Kidney glomerular epithelial cell (primary cell): ENCODE results near the gene SLX4IP.

Experiments used
- DNase-seq: peaks from one replicate; lab custom pipeline; 2025; lab: John Stamatoyannopoulos, UW

SLX4IP gene

DNA sequence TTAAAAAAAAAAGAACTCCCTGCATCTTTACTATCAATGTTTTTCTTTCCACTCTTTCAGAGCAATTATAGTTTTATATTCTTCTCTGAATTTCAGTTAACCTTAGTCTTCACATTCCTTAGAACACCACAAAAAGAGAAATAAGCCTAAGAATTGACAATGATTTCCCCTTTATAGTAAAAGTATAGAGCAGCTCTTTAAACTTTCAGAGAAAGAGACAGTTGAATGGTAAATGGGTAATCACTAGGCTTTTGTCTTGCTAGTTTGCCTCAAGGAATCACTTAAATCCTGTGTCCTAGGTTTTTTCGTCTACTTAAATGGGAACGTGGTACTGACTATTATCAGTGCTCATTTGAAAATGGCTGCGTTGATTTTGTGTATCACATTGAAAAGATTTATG, 31.8 kb downstream of the SLX4IP start:
- no peak for DNase-seq

DNA sequence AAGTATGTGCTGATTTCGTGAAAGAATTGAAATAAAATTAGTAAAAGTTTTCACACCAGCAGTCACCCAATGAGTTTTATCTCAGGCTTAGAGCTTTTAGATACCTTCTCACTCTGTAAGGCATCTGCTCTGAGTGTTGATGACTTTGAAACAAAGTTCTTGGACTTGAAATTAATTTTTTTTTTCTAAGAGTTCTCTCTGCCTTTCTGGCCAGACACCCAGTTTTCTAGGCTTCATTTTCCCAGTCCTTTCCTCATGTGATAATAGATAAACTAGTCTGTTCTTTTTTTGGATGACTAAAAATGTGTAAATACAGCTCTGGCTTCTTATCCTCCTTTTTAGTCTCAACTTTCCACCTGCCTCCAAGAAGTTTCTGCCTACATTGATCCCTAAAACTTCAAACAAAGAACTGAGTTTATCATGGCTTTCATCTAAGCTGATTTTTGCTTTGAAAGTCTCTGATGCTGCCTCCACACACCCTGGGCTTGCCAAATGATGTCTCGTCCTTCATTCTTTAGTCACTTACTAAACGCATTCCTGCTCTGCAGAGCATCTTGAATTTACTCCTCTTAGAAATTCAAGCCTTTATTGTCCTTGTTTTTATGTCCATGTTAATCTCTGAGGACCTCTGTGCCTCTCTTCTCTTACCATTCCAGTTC, 32.7 kb downstream of the SLX4IP start:
- no peak for DNase-seq

DNA sequence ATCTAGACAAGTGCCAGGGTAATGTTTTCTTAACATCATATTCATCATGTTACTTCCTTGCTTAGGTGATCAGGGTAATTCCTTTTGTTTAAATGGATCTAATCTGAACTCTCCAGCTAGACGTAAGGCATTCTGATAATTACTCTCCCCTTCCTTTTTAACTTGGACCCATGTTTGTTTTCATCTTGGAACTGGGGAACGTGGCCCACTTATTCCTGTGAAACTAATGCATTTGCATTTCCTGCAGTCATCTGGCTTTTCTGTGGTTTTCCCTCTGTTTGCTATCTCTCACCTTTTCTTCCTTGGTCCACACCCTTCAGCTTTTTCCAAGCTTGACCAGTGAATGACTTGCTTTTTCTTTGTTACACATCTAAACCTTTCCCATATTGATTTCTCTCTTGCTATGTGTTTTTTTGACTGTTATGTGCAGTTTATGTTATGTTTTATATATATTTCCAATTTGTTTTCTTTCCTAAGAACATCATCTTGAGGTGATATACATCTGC, 33.3 kb downstream of the SLX4IP start:
- no peak for DNase-seq

DNA sequence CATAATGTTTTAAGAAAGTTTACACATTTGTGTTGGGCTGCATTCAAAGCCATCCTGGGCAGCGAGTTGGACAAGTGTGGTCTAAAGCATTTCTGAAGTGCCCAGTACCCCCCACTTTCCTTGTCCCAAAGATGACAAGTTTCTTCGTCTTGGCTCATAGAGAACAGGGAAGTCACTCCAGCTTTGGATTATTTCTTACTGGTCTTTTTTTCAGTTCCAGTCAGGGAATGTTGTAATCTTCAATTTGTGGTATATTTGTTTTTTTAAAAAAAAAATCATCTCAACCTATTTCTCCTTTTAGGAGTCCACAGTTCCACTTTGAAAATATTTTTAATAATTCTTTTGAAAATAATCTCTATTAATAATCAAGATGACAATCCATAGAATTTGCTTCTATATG, 34.0 kb downstream of the SLX4IP start:
- no peak for DNase-seq

DNA sequence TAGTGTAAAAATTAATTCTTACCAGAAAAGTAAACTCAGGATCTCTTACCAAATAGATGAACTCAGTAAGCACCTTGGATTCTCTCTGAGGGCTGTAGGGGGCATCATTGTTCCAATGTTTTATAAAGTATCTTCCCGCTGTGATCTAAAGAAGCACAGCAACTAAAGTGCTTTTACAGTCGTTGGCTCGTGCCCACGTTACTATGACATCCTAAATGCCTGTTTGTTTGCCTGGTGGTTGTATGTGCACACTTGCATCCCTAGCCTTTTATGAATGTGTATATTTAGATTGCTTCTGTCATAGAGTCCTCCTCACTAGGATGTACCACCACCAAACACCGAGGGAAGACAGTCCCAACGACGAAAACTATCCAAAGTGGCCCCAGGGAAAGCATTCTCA, 34.5 kb downstream of the SLX4IP start:
- DNase-seq, result peak; percentile 55

DNA sequence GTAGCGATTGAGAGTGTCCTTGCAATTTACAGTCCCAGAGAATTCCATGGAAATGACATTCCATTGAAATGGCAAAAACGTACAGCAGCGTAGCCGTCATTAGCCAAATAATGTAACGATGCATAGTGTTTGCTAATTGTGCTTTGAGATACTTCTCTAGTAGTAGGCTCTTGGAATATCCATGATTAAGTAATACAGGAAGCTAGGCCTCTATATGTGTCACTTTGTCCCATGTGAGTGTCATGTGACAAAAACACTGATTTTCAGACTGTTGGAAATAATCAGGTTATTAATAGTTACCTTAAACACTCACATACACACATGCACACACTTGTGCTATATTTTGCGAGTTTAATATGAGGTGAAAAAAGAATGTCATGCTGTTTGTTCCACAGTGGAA, 35.2 kb downstream of the SLX4IP start:
- no peak for DNase-seq

DNA sequence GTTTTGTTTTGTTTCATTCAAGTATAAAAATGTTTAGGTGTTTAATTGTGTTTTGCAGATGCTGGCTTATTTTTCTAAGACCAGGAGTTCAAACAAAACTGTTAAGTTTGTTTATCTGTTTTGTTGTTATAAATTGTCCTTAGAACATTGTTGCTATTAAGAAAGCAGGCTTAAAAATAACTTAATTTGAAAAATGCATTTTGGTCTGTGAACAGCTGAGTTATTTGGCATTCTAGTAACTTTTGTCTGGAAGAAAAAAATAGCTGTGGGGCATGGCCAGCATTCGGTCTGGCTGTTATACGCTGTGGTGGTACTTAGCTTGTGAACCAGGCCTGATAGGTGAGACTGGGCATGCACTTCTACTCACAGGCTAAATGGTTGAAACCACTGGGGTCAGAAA, 37.8 kb downstream of the SLX4IP start:
- no peak for DNase-seq

DNA sequence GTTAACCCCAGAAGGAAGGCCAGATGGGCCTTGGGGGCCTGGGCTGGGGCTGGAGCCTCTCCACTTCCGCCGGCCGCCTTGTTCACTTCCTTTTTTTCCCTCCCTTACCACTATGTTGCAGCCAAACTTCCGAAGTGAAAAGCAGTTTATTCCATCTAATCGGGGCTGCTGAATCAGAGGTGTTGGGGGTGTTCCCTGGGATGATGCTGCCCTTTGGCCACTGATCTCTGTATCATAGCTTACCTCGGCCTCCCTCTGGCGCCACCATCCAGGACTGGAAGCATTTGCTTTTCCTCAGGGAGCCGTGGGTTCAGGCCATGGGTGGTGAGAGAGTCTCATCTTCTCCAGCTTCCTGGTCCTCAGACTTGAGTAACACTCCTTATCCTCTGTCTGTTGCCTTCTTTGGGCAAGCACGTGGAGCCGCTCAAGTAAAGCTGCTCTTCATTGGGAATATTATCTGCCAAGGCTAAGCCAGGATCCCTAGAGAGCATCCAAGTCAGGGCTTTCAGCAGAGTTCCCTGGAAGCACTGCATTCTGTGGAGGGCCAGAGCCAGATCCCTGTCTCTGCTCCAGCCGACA, 39.6 kb downstream of the SLX4IP start:
- no peak for DNase-seq

DNA sequence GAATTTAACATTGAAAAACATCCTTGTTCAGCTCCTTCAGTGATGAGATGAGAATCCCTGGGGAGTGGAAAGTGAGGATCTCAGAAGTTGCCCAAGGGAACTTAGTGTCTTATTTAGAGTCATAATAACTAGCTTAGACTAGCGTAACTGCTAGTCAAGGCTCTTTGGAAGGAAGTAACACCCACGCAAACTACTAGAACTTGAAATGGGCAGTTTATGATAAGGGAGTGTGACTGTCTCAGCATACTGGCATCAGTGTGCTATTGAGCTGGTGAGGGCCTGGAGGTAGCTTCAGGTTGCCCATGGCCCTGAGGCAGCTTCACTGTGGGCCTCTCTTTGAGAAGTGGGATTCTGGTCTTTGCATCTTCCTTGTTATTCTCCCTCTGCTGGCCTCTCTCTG, 40.1 kb downstream of the SLX4IP start:
- DNase-seq, result no peak

DNA sequence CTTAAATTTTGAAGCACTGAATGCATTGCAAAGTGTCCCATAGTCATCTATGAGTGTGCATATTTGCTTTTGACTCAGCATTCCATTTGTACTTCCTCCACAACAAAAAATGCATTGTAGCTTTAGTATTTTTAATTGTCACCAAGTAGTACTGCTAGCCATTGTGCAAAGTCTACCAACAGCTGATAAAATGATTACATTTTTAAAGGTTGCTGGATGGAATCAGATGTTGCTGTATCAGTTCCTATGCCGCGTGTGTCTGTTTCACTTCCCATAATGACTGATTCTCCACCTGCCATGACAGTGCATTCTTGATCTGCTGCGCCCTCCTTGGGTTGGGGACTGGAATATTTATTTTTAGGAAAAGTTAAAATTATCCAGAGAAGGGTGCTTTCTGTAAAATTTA, 41.2 kb downstream of the SLX4IP start:
- DNase-seq, result no peak

DNA sequence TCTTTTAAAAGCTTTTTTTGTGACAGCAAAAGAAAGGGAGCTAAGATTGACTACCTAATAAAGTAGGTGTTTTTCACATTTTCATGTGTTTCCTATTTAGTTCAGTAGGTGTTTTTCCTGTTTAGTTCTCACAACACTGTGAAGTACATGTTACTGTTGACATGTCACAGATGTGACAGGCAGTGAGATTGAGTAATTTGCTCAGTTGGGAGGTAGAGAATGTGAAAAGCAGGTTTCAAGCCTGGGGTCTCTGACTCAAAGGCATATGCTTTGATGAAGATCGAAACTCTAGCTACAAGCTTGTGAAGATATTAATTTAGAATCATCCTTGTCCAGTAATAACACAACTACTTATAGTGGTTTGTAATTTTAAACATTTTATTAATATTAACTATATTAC, 43.1 kb downstream of the SLX4IP start:
- DNase-seq, result no peak

DNA sequence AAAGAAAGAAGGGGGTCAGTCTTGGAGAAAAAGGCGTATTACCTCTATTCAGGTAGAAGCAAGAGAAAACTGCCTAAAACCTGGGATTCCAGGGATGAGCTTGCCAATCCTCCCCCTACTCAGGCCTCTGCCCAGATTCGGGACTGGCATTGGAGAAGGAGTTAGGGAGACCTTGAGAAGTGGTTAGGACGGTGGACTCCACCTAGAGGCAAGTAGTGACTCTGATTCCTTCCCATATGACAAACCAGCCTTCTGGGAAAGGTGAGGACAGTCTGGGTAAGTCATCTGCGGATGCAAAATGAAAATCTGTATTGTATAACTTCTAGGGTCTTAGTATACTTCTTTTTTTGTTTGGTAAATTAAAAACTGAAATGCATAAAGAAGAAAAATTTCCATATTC, 43.8 kb downstream of the SLX4IP start:
- DNase-seq, result no peak

DNA sequence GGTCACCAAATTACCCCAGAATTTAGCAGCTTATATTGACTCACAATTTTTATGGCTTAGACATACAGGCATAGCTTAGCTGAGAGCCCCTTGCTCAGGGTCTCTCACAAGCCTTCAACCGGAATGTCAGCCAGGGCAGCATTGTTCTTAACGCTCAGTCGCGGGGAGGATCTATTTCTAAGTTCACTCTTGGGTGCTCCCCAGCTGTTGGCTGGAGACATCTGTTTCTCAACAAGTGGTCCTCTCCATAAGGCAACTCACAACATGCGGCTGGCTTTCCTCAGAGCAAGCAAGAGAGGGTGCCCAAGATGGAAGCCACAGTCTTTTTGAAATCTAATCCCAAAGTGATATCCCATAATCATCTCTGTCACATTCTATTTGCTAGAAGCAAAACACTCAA, 46.6 kb downstream of the SLX4IP start:
- DNase-seq, result no peak

DNA sequence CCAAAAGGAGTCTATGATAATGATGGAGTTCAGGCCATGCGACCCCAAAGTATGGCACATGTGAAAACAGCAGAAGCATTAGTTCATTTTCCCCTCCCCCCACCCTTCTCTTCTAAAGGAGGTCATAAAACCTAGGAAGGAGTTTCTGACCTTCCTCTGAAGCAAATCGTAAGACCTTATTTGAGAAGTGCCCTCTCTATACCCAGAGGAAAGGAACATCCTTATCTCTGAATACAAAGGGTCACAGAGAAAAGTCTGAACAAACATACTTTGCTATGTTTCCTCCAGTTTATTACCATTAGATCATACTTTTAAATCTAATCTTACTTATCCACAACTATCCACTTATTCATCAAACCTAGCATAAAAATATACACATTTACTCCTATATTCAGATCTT, 48.6 kb downstream of the SLX4IP start:
- no peak for DNase-seq

DNA sequence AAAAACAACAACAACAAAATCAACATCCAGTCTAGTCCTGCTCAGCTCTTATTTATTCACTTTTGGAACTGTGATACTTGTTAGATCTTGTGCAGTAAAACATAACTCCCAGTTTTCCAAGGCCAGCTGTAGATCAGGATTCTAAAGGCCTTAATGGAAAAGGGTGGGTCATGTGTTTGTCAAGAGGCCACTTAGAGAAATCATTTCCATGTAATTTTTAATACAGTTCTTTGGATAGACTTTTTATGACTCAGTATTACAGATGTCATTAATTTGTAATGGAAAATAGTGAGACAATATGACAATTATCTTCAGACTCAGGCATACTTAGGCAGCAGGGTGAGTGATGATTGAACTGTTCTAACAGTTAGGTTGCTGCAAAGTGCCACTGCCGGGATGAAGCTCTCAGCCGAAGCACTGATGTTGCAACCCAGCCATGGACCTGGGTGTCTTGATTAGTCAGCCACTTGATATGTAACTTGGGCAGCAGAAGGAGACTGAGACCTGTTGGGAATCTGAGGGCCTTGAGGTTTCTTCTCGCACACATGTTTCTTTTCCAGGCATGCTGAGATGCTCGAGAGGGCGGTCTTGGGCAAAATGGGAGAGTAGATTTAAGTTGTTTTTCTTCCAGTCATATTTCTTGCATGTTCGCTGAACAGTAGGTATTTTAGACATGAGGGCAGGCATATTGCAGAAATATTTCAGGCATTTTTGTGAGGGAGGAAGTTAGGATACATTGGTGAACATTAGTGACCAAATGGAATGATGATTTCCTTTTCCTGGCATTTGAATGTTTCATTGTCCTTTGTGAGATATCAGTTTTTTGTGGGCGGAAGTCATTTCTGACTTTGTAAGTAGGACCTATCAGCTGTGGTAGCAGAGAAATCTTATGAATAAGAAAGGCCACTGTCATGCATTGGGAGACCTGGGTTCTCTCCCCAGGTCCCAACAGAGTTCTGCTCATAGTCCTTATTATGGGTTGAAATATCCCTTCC, 52.3 kb downstream of the SLX4IP start:
- peak; percentile 46 for DNase-seq

DNA sequence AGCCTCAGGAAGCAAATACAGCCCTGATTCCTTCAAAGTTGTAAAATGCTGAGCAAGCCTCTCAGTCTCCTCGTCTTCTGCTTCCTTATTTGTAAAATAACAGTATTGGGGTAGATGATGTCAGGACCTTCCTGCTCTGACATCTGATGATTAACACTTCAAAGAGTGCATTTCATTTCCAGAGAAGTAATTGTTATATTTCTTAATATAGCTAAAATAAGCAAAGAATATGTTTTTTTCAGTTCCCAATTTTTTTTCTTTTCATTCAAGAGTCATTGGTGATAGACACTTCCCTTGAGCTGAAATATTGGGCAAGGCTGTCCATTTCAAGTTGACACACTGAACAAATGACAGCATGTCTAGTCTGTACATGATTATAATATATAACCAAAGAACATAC, 53.4 kb downstream of the SLX4IP start:
- DNase-seq, result no peak

DNA sequence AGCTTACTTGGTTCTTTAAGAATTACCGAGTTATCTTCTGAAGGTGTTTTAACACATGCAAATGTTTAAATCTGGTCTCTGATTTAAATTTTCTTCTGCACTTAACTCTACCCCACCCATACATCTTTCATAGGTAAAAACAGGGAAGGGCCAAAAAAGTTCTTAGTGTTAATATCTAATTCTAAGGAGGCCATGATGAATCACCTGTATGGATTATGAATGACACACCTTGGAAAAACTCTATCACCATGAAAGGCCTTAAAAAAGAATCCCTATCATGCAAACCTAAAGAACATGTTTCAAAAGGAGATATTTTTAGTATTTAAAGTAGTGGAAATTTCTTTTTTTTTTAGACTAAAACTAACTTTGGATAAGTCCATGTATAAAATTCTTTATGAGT, 54.7 kb downstream of the SLX4IP start:
- DNase-seq, result no peak

DNA sequence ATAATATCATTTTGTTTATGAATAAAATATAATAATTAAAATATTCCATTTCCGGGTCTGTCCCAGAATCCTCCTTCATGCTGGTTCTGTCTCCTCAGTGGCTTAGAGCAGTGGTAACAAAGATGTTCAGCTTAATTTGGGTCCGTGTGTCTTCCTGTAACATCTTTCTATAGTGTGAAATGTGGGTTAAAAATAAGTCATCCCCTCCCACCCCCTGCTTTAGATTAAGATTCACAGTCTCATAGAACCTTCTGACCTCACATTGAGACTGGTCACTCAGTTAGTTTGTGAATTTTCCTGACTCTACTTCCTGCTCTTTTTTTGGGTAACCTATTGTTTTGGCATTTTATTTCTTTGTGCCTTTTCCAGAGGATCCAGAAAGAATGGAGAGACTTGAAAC, 55.2 kb downstream of the SLX4IP start:
- DNase-seq, result no peak

DNA sequence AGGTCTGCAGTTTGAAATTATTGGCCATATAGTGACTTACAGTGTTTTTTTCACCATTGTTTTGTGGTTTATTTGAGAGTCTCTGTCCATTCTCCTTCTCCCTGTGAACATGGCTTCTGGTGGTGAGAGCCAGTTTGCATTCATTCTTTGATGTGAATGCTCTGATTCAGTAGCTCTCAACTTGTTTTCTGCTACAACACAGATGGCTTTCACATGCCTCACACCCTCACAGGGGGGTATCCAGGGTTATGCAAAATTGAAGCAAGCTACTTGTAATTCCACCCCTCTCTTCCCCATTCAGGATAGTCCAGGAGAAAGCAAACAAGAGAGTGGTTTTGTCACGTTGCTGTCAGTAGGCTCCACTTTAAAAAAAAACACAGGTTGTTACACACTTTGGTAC, 55.6 kb downstream of the SLX4IP start:
- DNase-seq, result no peak

DNA sequence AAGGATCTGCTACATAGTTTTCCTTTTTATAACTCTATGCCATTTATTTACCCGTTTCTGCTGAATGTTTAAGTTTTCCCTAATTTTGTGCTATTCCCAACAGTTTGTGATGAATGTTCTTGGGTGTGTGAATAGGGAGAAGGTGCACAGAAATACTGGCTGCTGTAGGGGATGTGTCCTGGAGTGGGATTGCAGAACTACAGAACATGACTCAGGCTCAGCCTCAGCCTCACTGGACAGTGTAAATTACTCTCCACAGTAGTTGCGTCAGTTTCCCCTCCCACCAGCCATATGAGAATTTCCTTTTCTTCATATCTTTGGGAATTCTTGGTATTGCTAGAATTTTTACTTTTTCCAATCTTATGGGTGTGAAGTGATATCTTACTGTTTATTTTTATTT, 57.0 kb downstream of the SLX4IP start:
- DNase-seq, result no peak

DNA sequence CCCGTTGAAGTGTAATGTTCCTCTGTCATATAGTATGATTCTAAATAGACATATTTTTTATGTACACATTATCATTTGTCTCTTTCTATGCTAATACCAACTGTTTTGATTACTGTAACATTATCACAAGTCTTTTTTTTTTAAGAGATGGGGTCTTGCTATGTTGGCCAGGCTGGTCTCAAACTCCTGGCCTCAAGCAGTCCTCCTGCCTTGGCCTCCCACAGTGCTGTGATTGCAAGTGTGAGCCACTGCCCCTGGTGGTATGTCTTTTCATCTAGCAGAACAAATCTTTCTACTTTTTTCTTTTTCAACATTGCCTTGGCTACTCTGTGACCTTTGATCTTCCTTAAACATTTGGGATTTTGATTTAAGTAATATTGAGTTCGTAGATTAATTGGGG, 57.7 kb downstream of the SLX4IP start:
- DNase-seq, result no peak

DNA sequence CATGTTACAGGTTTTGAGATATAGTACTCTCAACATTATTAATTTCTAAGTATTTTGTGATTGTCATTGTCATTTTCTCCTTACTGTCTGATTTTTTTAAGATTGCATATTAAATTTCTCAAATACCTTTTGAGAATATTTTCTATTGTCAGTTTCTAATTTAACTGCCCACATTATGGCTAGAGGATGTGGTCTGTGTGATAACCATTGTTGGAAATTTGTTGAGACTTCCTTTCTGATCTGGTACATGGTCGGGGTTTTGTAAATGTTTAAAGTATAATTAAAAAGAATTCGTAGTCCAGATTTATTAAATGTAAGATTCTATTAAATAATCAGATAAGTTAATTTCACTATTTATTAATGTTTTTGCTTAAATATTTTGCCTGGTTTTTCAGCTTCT, 60.1 kb downstream of the SLX4IP start:
- DNase-seq, result no peak

DNA sequence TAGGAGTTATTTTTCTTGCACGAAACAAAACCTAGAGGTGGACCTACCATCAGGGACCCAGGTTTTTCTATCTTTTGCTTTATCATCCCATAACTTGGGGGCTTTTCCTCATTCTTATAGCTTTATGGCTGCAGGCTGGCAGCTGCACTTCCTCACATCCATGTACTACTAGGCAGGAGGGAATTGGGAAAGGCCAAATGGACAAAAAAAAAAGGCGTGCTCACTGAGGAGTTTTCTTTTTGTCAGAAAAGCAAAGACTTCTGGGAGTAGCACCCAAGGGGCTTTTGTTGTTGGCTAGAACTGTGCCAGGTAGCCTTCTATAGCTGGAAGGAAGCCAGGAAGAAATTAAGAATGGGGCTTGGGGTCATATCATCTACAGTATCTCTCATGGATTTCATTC, 61.4 kb downstream of the SLX4IP start:
- no peak for DNase-seq
